Measurements from ENCODE around the gene DLGAP4.
"Not testable (repeated sequence)": the region's sequence is repeated elsewhere in the genome, so short reads cannot be mapped to it uniquely, and the experiment has no call there.

The DLGAP4 gene

GRCh38 chr20:36370991-36371790 is 65.1 kb downstream of the DLGAP4 start:
- no peak overlapping the region for H3K4me3 ChIP-seq (ENCODE audit: low read depth, low read length)
- TF ChIP-seq, protein P1, sequence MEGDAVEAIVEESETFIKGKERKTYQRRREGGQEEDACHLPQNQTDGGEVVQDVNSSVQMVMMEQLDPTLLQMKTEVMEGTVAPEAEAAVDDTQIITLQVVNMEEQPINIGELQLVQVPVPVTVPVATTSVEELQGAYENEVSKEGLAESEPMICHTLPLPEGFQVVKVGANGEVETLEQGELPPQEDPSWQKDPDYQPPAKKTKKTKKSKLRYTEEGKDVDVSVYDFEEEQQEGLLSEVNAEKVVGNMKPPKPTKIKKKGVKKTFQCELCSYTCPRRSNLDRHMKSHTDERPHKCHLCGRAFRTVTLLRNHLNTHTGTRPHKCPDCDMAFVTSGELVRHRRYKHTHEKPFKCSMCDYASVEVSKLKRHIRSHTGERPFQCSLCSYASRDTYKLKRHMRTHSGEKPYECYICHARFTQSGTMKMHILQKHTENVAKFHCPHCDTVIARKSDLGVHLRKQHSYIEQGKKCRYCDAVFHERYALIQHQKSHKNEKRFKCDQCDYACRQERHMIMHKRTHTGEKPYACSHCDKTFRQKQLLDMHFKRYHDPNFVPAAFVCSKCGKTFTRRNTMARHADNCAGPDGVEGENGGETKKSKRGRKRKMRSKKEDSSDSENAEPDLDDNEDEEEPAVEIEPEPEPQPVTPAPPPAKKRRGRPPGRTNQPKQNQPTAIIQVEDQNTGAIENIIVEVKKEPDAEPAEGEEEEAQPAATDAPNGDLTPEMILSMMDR (IDR thresholded peaks at IDR 0.05; ENCODE audit: insufficient read depth, low read length, missing control alignments): no peak
- ChIA-PET POLR2A (no interaction called here), CTCF (no interaction called here)
- DNase-seq (ENCODE audit: low read depth, low spot score): no peak

- TF ChIP-seq, protein P1 (IDR thresholded peaks at IDR 0.05; ENCODE audit: insufficient read depth, low read length, missing control alignments): no peak
- H3K4me3 ChIP-seq (ENCODE audit: low read depth, low read length): no peak overlapping the region
- POLR2A ChIA-PET: no interaction called here
- CTCF ChIA-PET: no interaction called here
- no peak for DNase-seq (ENCODE audit: low read depth, low spot score)
Observed at GRCh38 chr20:36372666-36373065, 66.5 kb downstream of the DLGAP4 start.

- POLR2A ChIA-PET: no interaction called here
- TF ChIP-seq, protein P1 (IDR thresholded peaks at IDR 0.05; ENCODE audit: insufficient read depth, low read length, missing control alignments): no peak
- DNase-seq (ENCODE audit: low read depth, low spot score): no peak
- CTCF ChIA-PET: no interaction called here
- no peak overlapping the region for H3K4me3 ChIP-seq (ENCODE audit: low read depth, low read length)
Observed at GRCh38 chr20:36373089-36373488, 67.0 kb downstream of the DLGAP4 start.

GRCh38 chr20:36374995-36375394 is 68.9 kb downstream of the DLGAP4 start:
- CTCF ChIA-PET: interaction anchor here (1.4 kb wide), 1 partner anchor 65 kb away, joined by 4 read pairs; no protein-coding TSS in a partner anchor

DNA sequence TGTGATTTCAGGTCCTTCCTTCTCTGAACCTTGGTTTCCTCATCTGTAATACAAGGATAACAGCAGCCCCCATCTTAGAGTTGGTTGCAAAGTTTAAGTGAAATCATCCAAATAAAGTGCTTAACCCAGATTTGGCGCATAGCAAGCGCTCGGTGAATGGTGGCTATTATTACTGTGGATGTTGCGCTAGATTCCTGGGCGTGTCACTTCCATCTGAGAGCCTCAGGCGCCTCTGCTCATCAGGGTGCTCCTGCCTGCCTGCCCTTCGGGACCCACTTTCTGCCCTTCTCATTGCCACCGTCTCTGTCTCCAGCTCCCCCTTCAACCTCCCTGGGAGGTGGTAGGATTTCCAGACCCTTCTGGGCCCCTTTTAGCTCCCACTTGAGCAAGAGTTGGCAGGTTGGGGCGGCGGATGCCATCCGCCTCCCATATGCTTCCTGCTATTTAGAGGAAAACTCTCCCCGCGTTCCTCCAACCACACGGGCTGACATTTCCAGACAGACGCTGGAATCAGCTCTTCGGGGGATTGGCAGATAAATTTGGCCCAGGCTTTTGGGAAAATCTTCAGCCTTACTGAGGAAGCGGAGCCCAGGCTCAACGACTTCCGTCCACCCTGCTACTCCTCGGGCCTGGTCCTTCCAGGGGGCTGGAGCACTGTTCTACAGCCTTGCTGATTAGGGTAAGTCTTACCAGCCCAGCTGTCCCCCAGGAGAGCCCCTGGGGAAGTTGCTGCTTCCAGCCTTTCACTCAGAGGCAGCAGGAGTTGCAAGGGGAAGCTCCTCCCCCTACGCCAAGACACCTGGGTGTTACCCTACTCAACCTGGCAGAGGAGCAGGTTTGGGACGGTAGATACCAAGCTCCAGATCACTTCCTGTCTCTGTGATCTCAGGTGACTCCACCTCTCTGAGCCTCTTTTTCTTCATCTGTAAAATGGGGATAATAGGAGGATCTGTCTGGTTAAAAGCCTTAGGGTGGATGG is 71.5 kb downstream of the DLGAP4 start:
- ChIA-PET CTCF (no interaction called here), POLR2A (no interaction called here)
- DNase-seq (ENCODE audit: low read depth, low spot score): no peak
- no peak overlapping the region for H3K4me3 ChIP-seq (ENCODE audit: low read depth, low read length)
- TF ChIP-seq, protein P1 (IDR thresholded peaks at IDR 0.05; ENCODE audit: insufficient read depth, low read length, missing control alignments): no peak

More at GRCh38 chr20:36374995-36375394, 68.9 kb downstream of the DLGAP4 start:
- no peak for DNase-seq (ENCODE audit: low read depth, low spot score)
- POLR2A ChIA-PET: no interaction called here
- TF ChIP-seq, protein P1 (IDR thresholded peaks at IDR 0.05; ENCODE audit: insufficient read depth, low read length, missing control alignments): no peak
- no peak overlapping the region for H3K4me3 ChIP-seq (ENCODE audit: low read depth, low read length)

DNA sequence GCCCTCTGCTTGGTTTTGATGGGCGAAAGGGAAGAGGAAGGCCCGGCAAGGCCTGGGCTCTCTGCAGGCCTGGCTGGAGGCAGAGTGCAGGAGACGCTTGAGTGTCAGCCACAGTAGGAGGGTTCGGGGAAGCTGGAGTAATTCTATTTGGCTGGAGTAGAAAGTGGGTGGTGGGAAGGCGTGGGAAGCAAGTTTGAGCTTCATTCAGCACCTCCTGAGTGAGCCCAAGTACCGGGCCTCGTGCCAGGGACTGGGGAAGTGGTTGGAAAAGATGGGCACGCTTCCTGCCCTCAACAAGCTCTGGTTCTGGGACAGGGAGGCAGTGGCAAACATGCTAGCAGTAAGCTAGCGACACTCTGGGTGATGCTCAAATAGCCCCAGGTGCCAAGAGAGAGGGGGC is 72.5 kb downstream of the DLGAP4 start:
- DNase-seq (ENCODE audit: low read depth, low spot score): no peak
- CTCF ChIA-PET: no interaction called here
- POLR2A ChIA-PET: no interaction called here
- TF ChIP-seq, protein P1 (IDR thresholded peaks at IDR 0.05; ENCODE audit: insufficient read depth, low read length, missing control alignments): no peak
- no peak overlapping the region for H3K4me3 ChIP-seq (ENCODE audit: low read depth, low read length)

DNA sequence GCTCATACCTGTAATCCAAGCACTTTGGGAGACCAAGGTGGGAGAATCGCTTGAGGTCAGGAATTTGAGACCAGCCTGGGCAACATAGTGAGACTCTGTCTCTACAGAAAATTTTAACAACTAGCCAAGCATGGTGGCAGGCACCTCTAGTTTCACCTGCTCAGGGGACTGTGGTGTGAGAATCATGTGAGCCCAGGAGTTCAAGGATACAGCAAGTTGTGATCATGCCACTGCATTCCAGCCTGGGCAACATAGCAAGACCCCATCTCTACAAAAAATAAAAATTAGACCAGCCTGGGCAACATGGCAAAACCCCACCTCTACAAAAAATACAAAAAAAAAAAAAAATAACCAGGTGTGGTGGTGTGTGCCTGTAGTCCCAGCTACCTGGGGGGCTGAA is 73.8 kb downstream of the DLGAP4 start:
- CTCF ChIA-PET; H3K4me3 ChIP-seq (ENCODE audit: low read depth, low read length); POLR2A ChIA-PET; DNase-seq (ENCODE audit: low read depth, low spot score): not testable (repeated sequence)

All from AG04449 (cell line).